ENCODE data around the gene SGSM1. TPM values are rescaled to one million over a fixed set of nuclear protein-coding genes. Genes with fewer than 3 reads are reported as not detected.

The SGSM1 gene
- polyA plus RNA-seq, 1 of the 3 experiments (the other 2 are of a cell fraction): 0.15 TPM

- no peaks in the 10 kb centered on the region for H3F3A ChIP-seq (replicated peaks; ENCODE audit: insufficient read depth)
- no peak overlapping the region for H3K4me2 ChIP-seq
- H3K27me3 ChIP-seq (ENCODE audit: insufficient read depth): no peaks in the 10 kb centered on the region
- no peak overlapping the region for H2AFZ ChIP-seq (ENCODE audit: low read depth)
- DNase-seq: no peak
- no peak for TF ChIP-seq RFX5 (IDR thresholded peaks at IDR 0.05; ENCODE audit: low read length)
- TF ChIP-seq EZH2phosphoT487 (IDR thresholded peaks at IDR 0.05; ENCODE audit: borderline replicate concordance, low read depth): no peak
- TF ChIP-seq NRF1 (IDR thresholded peaks at IDR 0.05; ENCODE audit: low read depth, low read length): no peak
- TF ChIP-seq JUND (IDR thresholded peaks at IDR 0.05): no peak
- no peak for TF ChIP-seq NFIC (IDR thresholded peaks at IDR 0.05; ENCODE audit: borderline replicate concordance)
- TF ChIP-seq YY1 (IDR thresholded peaks at IDR 0.05; ENCODE audit: low read depth): no peak
- no peak for TF ChIP-seq FOXM1 (IDR thresholded peaks at IDR 0.05; ENCODE audit: low read depth)
- no peak for TF ChIP-seq TEAD4 (IDR thresholded peaks at IDR 0.05; ENCODE audit: borderline replicate concordance, insufficient read depth)
- TF ChIP-seq, protein P1, sequence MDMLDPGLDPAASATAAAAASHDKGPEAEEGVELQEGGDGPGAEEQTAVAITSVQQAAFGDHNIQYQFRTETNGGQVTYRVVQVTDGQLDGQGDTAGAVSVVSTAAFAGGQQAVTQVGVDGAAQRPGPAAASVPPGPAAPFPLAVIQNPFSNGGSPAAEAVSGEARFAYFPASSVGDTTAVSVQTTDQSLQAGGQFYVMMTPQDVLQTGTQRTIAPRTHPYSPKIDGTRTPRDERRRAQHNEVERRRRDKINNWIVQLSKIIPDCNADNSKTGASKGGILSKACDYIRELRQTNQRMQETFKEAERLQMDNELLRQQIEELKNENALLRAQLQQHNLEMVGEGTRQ (IDR thresholded peaks at IDR 0.05; ENCODE audit: borderline replicate concordance, low read depth, low read length): no peak
- TF ChIP-seq ELF1 (IDR thresholded peaks at IDR 0.05): no peak
- TF ChIP-seq, protein P2, sequence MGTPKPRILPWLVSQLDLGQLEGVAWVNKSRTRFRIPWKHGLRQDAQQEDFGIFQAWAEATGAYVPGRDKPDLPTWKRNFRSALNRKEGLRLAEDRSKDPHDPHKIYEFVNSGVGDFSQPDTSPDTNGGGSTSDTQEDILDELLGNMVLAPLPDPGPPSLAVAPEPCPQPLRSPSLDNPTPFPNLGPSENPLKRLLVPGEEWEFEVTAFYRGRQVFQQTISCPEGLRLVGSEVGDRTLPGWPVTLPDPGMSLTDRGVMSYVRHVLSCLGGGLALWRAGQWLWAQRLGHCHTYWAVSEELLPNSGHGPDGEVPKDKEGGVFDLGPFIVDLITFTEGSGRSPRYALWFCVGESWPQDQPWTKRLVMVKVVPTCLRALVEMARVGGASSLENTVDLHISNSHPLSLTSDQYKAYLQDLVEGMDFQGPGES (IDR thresholded peaks at IDR 0.05; ENCODE audit: low read depth, low read length): no peak
- no peak for TF ChIP-seq SMC3 (IDR thresholded peaks at IDR 0.05; ENCODE audit: low read depth, low read length)
- no peak for TF ChIP-seq TCF12 (IDR thresholded peaks at IDR 0.05)
- TF ChIP-seq, protein P3, sequence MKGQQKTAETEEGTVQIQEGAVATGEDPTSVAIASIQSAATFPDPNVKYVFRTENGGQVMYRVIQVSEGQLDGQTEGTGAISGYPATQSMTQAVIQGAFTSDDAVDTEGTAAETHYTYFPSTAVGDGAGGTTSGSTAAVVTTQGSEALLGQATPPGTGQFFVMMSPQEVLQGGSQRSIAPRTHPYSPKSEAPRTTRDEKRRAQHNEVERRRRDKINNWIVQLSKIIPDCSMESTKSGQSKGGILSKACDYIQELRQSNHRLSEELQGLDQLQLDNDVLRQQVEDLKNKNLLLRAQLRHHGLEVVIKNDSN (IDR thresholded peaks at IDR 0.05; ENCODE audit: borderline replicate concordance, low read depth): no peak
- no peak for TF ChIP-seq GABPA (IDR thresholded peaks at IDR 0.05; ENCODE audit: low read depth)
- no peak for TF ChIP-seq RCOR1 (IDR thresholded peaks at IDR 0.05; ENCODE audit: low read length)
- TF ChIP-seq FOXJ3 (CRISPR knock-in tag; IDR thresholded peaks at IDR 0.05): no peak
- no peak for TF ChIP-seq GATA2 (CRISPR knock-in tag; IDR thresholded peaks at IDR 0.05)
- TF ChIP-seq RXRA (IDR thresholded peaks at IDR 0.05; ENCODE audit: borderline replicate concordance, low read depth): no peak
- ChIA-PET CTCF (interaction anchor here (0.9 to 2.0 kb wide), 2 partner anchors 54 to 88 kb away, joined by 3 to 7 read pairs; no protein-coding TSS in a partner anchor), POLR2A (interaction anchor here (1.0 kb wide), 1 partner anchor 60 kb away, joined by 4 read pairs; no protein-coding TSS in a partner anchor)
- no peak overlapping the region for H3K27ac ChIP-seq (ENCODE audit: low read depth in 2 of 2, low read length in 1 of 2)
- no peaks in the 10 kb centered on the region for H3K36me3 ChIP-seq (replicated peaks in 1 of 2; ENCODE audit: control insufficient read depth in 1 of 2, insufficient read depth in 2 of 2, low read length in 1 of 2)
- H3K9me2 ChIP-seq: no peaks in the 10 kb centered on the region
- H3K4me3 ChIP-seq (ENCODE audit: low read depth in 2 of 2, low read length in 1 of 2): no peak overlapping the region
- no peaks in the 10 kb centered on the region for H4K20me1 ChIP-seq (ENCODE audit: insufficient read depth)
- WGBS (ENCODE audit: low lambda C conversion rate): 54% methylated on average over 2 of the region's 2 CpGs
- no peaks in the 10 kb centered on the region for H3K4me1 ChIP-seq (ENCODE audit: control insufficient read depth in 1 of 2, insufficient read depth in 2 of 2, low read depth in 1 of 2, low read length in 1 of 2)
- H3K9me3 ChIP-seq: no peaks in the 10 kb centered on the region
- H3K9ac ChIP-seq: no peak overlapping the region
- no peaks in the 10 kb centered on the region for H3K79me2 ChIP-seq (ENCODE audit: insufficient read depth)
Measured at GRCh38 chr22:24857576-24857975, 51.6 kb downstream of the SGSM1 start.

All from SK-N-SH (cell line).